Measurements from ENCODE around the gene KCTD6.

KCTD6 gene

GRCh38 chr3:58529516-58530353 is 37.8 kb downstream of the KCTD6 start:
- H3K4me3 ChIP-seq (ENCODE audit: low read depth, low read length): no peak overlapping the region
- in situ Hi-C loops (cut with HindIII; ENCODE audit: low sequenced_read_pairs): no loop called here
- TF ChIP-seq CTCF (IDR thresholded peaks at IDR 0.05; ENCODE audit: low read depth, low read length): peak; percentile 55
- no peak for DNase-seq (ENCODE audit: low read depth, low spot score)

DNA sequence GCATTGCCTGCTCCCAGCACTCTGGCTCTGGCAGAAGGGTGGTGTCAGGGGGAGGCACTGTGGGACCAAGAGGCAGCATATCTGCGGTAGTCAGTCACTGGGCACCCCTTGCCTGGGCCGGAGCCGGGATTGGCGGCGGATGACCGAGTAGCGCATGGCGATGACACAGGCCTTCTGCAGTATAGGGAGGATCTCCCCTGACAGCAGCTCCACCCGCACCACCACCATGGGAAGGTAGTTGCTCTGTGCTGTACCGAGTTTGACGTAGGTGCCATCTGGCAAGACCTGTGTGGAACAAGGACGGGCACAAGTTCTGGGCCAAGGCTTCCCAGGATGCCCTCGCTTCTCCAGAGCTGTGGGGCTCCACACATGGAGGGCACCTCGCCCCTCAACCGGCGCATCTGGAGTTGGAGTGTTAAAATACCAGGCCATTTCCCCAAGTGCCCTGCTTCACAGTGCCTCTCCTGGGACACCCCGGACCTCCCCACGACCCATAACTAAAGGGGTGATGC is 38.5 kb downstream of the KCTD6 start:
- no peak for TF ChIP-seq CTCF (IDR thresholded peaks at IDR 0.05; ENCODE audit: low read depth, low read length)
- no peak overlapping the region for H3K4me3 ChIP-seq (ENCODE audit: low read depth, low read length)
- in situ Hi-C loops (cut with HindIII; ENCODE audit: low sequenced_read_pairs): no loop called here
- no peak for DNase-seq (ENCODE audit: low read depth, low spot score)

- no peak for TF ChIP-seq CTCF (IDR thresholded peaks at IDR 0.05; ENCODE audit: low read depth, low read length)
- no peak for DNase-seq (ENCODE audit: low read depth, low spot score)
- H3K4me3 ChIP-seq (ENCODE audit: low read depth, low read length): no peak overlapping the region
- in situ Hi-C loops (cut with HindIII; ENCODE audit: low sequenced_read_pairs): no loop called here
These were observed 39.7 kb downstream of the KCTD6 start for GRCh38 chr3:58531555-58531954.

DNA sequence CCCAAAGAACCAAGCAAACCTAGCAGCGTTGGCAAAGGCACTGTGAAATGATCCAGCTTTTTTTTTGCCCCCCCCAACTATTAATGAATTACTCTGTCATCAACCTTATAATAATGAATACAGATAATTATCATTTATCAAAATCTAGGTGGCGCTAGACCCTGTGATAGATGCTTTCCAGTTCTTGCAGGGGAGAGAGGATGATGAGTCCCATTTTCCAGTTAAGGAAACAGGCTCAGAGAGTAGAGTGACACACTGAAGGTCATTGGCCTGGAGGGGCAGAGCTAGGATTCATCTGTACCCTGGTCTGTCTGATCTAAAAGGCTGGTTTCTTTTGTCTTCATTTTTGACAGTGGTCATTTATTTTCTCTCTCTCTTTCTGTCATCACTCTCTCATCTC is 40.1 kb downstream of the KCTD6 start:
- no peak for DNase-seq (ENCODE audit: low read depth, low spot score)
- TF ChIP-seq CTCF (IDR thresholded peaks at IDR 0.05; ENCODE audit: low read depth, low read length): peak; percentile 18
- H3K4me3 ChIP-seq (ENCODE audit: low read depth, low read length): no peak overlapping the region
- in situ Hi-C loops (cut with HindIII; ENCODE audit: low sequenced_read_pairs): no loop called here

DNA sequence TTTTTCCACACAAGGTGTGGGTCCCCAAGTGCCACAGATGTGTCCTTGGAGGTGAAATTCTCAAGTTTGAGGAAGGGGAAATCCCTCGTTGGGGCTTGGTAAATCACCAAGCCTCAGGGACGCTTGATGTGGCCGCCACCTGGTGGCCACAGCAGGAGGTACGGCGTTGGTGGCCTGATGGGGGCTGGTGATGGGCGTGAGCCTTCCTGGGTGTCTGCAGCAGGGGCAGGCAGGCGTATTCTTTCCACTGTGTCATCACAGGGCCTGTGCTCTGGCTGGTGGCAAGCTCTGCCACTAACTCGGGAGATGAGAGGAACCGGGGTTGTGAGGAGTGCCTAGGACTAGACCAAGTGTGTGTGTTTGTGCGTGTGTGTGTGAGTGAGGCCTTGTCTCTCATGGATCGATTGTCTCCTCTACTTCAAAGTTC is 40.9 kb downstream of the KCTD6 start:
- H3K4me3 ChIP-seq (ENCODE audit: low read depth, low read length): no peak overlapping the region
- DNase-seq (ENCODE audit: low read depth, low spot score): peak; percentile 71
- TF ChIP-seq CTCF (IDR thresholded peaks at IDR 0.05; ENCODE audit: low read depth, low read length): peak; percentile 93
- in situ Hi-C loops (cut with HindIII; ENCODE audit: low sequenced_read_pairs): no loop called here

GRCh38 chr3:58534592-58535494 is 42.9 kb downstream of the KCTD6 start:
- in situ Hi-C loops (cut with HindIII; ENCODE audit: low sequenced_read_pairs): no loop called here

More at GRCh38 chr3:58534592-58535494, 42.9 kb downstream of the KCTD6 start:
- no peak for TF ChIP-seq CTCF (IDR thresholded peaks at IDR 0.05; ENCODE audit: low read depth, low read length)
- DNase-seq (ENCODE audit: low read depth, low spot score): no peak
- no peak overlapping the region for H3K4me3 ChIP-seq (ENCODE audit: low read depth, low read length)

All from astrocyte of the spinal cord (primary cell).